Right cardiac atrium (tissue), 5 donors: ENCODE results near the gene S100A13. TPM values are rescaled to one million over a fixed set of nuclear protein-coding genes. Genes with fewer than 3 reads are reported as not detected.

ENCODE experiments used
- ATAC-seq, 2 donors: fragments of 200-7000 bp; cut with Tn5 transposase; one replicate each; pipeline versions ENCODE4 v1.8.0 to v1.9.1; 2020; ENCODE audit warnings: moderate library complexity in 2 of 2, mild to moderate bottlenecking in 1 of 2
- DNase-seq, 3 donors: peaks; one replicate each; pipeline ENCODE4 v3.0.0-alpha.2; 2020
- H3K27ac ChIP-seq: one replicate; pipeline ENCODE4 v1.5.1; 2013; ENCODE audit warnings: mild to moderate bottlenecking, low read length, control low read depth, moderate library complexity
- H3K27me3 ChIP-seq: one replicate; pipeline ENCODE4 v1.6.1; 2013; ENCODE audit not compliant: control insufficient read depth, insufficient read depth
- H3K4me1 ChIP-seq: one replicate; pipeline ENCODE4 v1.6.1; 2013; ENCODE audit warnings: low read length; ENCODE audit not compliant: control insufficient read depth, insufficient read depth
- H3K4me3 ChIP-seq: one replicate; pipeline ENCODE4 v1.5.1; 2013; ENCODE audit warnings: low read length, control low read depth
- H3K9me3 ChIP-seq: one replicate; pipeline ENCODE4 v1.6.1; 2013; ENCODE audit warnings: low read length; ENCODE audit not compliant: control insufficient read depth
- WGBS: extraction: QIAGEN DNeasy Blood & Tissue Kit; methylation state at CpG from one replicate; pipeline ENCODE4 v1.1.7; 2013; 5-methylcytosine and 5-hydroxymethylcytosine counted together
- intact Hi-C, 4 donors: fragments of 100-400 bp; cut with DNase I; formaldehyde crosslinking; loops; one replicate each; pipeline versions ENCODE4 v1.11.0 to v1.14.0; 2022 to 2023
- polyA plus RNA-seq: library from polyadenylated mRNA; stranded (reverse); fragments of 200-250 nt; gene quantifications from one replicate; pipeline ENCODE4 v1.2.3, GENCODE V29; 2013
- total RNA-seq, 4 donors: library from RNA; stranded (reverse); fragmentation: NEBNext Ultra II Directional; extraction: Animal tissue kit (Norgen Biotek cat#: 25700); gene quantifications; one replicate each; pipeline ENCODE4 v1.2.1, GENCODE V29; 2021
- donor health status: healthy with polysubstance abuse.
- donor health status: DM: no; HTN: yes; CAD: no.
- donor health status: DM: no; HTN: no; CAD: no.
- donor health status: DM: no; HTN: yes; CAD: no; lungs with severe emphysema.
- donor health status: DM: yes; HTN: yes; CAD: no.

The S100A13 gene
- total and polyA plus RNA-seq, 5 donors: 183 to 295 (median 226) TPM

- DNase-seq (no peak), ATAC-seq (no peak)
- H3K27me3 ChIP-seq: no peaks in the 10 kb centered on the region
- H3K4me1 ChIP-seq: no peaks in the 10 kb centered on the region
- no peak overlapping the region for H3K4me3 ChIP-seq
- intact Hi-C loops: no loop called here
- no peak overlapping the region for H3K27ac ChIP-seq
- WGBS: 44% methylated on average over 2 of the region's 2 CpGs
- no peaks in the 10 kb centered on the region for H3K9me3 ChIP-seq
These were observed 35.0 kb upstream of the S100A13 start for GRCh38 chr1:153662269-153662668.

- 63% methylated on average over 9 of the region's 9 CpGs for WGBS
- no peaks in the 10 kb centered on the region for H3K9me3 ChIP-seq
- no peaks in the 10 kb centered on the region for H3K4me1 ChIP-seq
- no peak for ATAC-seq
- H3K4me3 ChIP-seq: no peak overlapping the region
- no peak overlapping the region for H3K27ac ChIP-seq
- intact Hi-C loops: no loop called here
- DNase-seq: no peak
- H3K27me3 ChIP-seq: no peaks in the 10 kb centered on the region
These were observed 33.9 kb upstream of the S100A13 start for GRCh38 chr1:153661111-153661708.

GRCh38 chr1:153659656-153660055 is 32.4 kb upstream of the S100A13 start:
- Histone ChIP-seq H3K27me3 (no peaks in the 10 kb centered on the region), H3K9me3 (no peaks in the 10 kb centered on the region), H3K4me1 (no peaks in the 10 kb centered on the region), H3K27ac (no peak overlapping the region), H3K4me3 (peak overlapping the region; percentile 78)
- intact Hi-C loops: no loop called here
- WGBS: 75% methylated on average over 9 of the region's 9 CpGs
- no peak for ATAC-seq
- DNase-seq: no peak

- no peak for DNase-seq
- ATAC-seq: peak in 1 of 2 donors; percentile 2
- H3K4me3 ChIP-seq: peak overlapping the region; percentile 78
- H3K9me3 ChIP-seq: no peaks in the 10 kb centered on the region
- 26% methylated on average over 8 of the region's 8 CpGs for WGBS
- H3K27me3 ChIP-seq: no peaks in the 10 kb centered on the region
- no peaks in the 10 kb centered on the region for H3K4me1 ChIP-seq
- intact Hi-C loops: no loop called here
- peak overlapping the region; percentile 92 for H3K27ac ChIP-seq
These were observed 31.9 kb upstream of the S100A13 start for GRCh38 chr1:153659175-153659534.

- no peaks in the 10 kb centered on the region for H3K9me3 ChIP-seq
- intact Hi-C loops: no loop called here
- no peaks in the 10 kb centered on the region for H3K27me3 ChIP-seq
- 2% methylated on average over 53 of the region's 53 CpGs for WGBS
- DNase-seq: peak; percentile 93 to 97 (median 96)
- ATAC-seq: peak; percentile 97
- peak within 1 kb of the TSS; percentile 92 for H3K27ac ChIP-seq
- peak within 1 kb of the TSS; percentile 78 for H3K4me3 ChIP-seq
- H3K4me1 ChIP-seq: no peaks in the 10 kb centered on the region
These were observed 31.3 kb upstream of the S100A13 start, which contains the start of gene SNAPIN for GRCh38 chr1:153658400-153659174. TSS of gene SNAPIN (plus strand) at chr1:153658703. CDS start at chr1:153658744, 41 bp downstream.

GRCh38 chr1:153655333-153655732 is 28.0 kb upstream of the S100A13 start:
- no peak for ATAC-seq
- WGBS: 85% methylated on average over 3 of the region's 3 CpGs
- Histone ChIP-seq H3K4me3 (no peak overlapping the region), H3K9me3 (no peaks in the 10 kb centered on the region), H3K4me1 (no peaks in the 10 kb centered on the region), H3K27me3 (no peaks in the 10 kb centered on the region), H3K27ac (no peak overlapping the region)
- intact Hi-C loops: no loop called here
- DNase-seq: no peak

- no peaks in the 10 kb centered on the region for H3K27me3 ChIP-seq
- intact Hi-C loops: no loop called here
- DNase-seq: no peak
- no peak overlapping the region for H3K27ac ChIP-seq
- 49% methylated on average over 3 of the region's 3 CpGs for WGBS
- H3K9me3 ChIP-seq: no peaks in the 10 kb centered on the region
- H3K4me3 ChIP-seq: no peak overlapping the region
- no peaks in the 10 kb centered on the region for H3K4me1 ChIP-seq
- peak in 1 of 2 donors; percentile 60 for ATAC-seq
These were observed 25.6 kb upstream of the S100A13 start for GRCh38 chr1:153652805-153653500.

GRCh38 chr1:153651771-153652170 is 24.5 kb upstream of the S100A13 start:
- H3K4me3 ChIP-seq: no peak overlapping the region
- H3K27me3 ChIP-seq: no peaks in the 10 kb centered on the region
- WGBS: 93% methylated on average over 1 of the region's 1 CpG
- no peaks in the 10 kb centered on the region for H3K9me3 ChIP-seq
- no peak overlapping the region for H3K27ac ChIP-seq
- ATAC-seq (no peak), DNase-seq (no peak)
- intact Hi-C loops: no loop called here
- H3K4me1 ChIP-seq: peaks cover 3% of the 10 kb centered on the region

- Histone ChIP-seq H3K9me3 (no peaks in the 10 kb centered on the region), H3K4me1 (peaks cover 3% of the 10 kb centered on the region), H3K27me3 (no peaks in the 10 kb centered on the region), H3K27ac (no peak overlapping the region), H3K4me3 (no peak overlapping the region)
- 84% methylated on average over 2 of the region's 2 CpGs for WGBS
- DNase-seq (peak; percentile 45 to 74 (median 72)), ATAC-seq (peak; percentile 38 to 42)
- intact Hi-C loops: no loop called here
These were observed 22.5 kb upstream of the S100A13 start for GRCh38 chr1:153649863-153650235.

- 29% methylated on average over 3 of the region's 3 CpGs for WGBS
- DNase-seq (no peak), ATAC-seq (no peak)
- Histone ChIP-seq H3K27ac (no peak overlapping the region), H3K4me3 (no peak overlapping the region), H3K4me1 (peaks cover 3% of the 10 kb centered on the region), H3K27me3 (no peaks in the 10 kb centered on the region), H3K9me3 (no peaks in the 10 kb centered on the region)
- intact Hi-C loops: no loop called here
These were observed 22.0 kb upstream of the S100A13 start for GRCh38 chr1:153649137-153649862.
